Upper lobe of left lung (tissue), 6 donors: ENCODE data around the gene SAMMSON. TPM values are rescaled to one million over a fixed set of nuclear protein-coding genes. Genes with fewer than 3 reads are reported as not detected.

Source experiments
- ATAC-seq, 2 donors: fragments of 200-7000 bp; cut with Tn5 transposase; one replicate each; pipeline ENCODE4 v1.9.1; 2022; ENCODE audit warnings: mild to moderate bottlenecking in 2 of 2, moderate library complexity in 2 of 2; ENCODE audit not compliant: low FRiP score in 2 of 2
- DNase-seq, 2 donors: peaks; one replicate each; pipeline ENCODE4 v3.0.0-alpha.2; 2019 to 2020
- H3K27ac ChIP-seq, 4 donors: fragments of 200-600 bp; sonication (generic); one replicate each; pipeline ENCODE4 v1.5.1; 2016 to 2019
- H3K27me3 ChIP-seq, 4 donors: fragments of 200-600 bp; sonication (generic); one replicate each; pipeline ENCODE4 v1.5.1; 2017 to 2019
- H3K36me3 ChIP-seq, 4 donors: fragments of 200-600 bp; sonication (generic); one replicate each; pipeline ENCODE4 v1.5.1; 2016 to 2019
- H3K4me1 ChIP-seq, 4 donors: fragments of 200-600 bp; sonication (generic); one replicate each; pipeline ENCODE4 v1.5.1; 2018 to 2019
- H3K4me3 ChIP-seq, 4 donors: fragments of 200-600 bp; sonication (generic); one replicate each; pipeline ENCODE4 v1.5.1; 2017 to 2019; ENCODE audit warnings: mild to moderate bottlenecking in 2 of 4, moderate library complexity in 1 of 4
- H3K9me3 ChIP-seq, 4 donors: fragments of 200-600 bp; sonication (generic); one replicate each; pipeline ENCODE4 v1.5.1; 2018 to 2019
- EP300 ChIP-seq, 4 donors: sonication (generic); formaldehyde crosslinking; IDR thresholded peaks; one replicate each; pipeline ENCODE4 v1.5.1; 2017; ENCODE audit warnings: antibody characterized with exemption in 4 of 4, control low read depth in 2 of 4
- POLR2A ChIP-seq, 4 donors: fragments of 450-650 bp; IDR thresholded peaks; one replicate each; pipeline ENCODE4 v1.5.1; 2016 to 2017; ENCODE audit warnings: antibody characterized with exemption in 4 of 4, mild to moderate bottlenecking in 2 of 4
- POLR2AphosphoS5 ChIP-seq, 2 donors: sonication (generic); formaldehyde crosslinking; IDR thresholded peaks; one replicate each; pipeline ENCODE4 v1.5.1; 2017; ENCODE audit warnings: antibody characterized with exemption in 2 of 2
- WGBS, 2 donors: methylation state at CpG; one replicate each; pipeline ENCODE4 v1.1.5; 2017 to 2018; 5-methylcytosine and 5-hydroxymethylcytosine counted together
- total RNA-seq, 6 donors: library from RNA; depleted of rRNA in 4 of 6; stranded (reverse); fragments of >200 nt in 4 of 6; gene quantifications; one replicate each; pipeline versions ENCODE4 v1.1.0 to v1.2.1, GENCODE V29; 2016 to 2021
- TF ChIP-seq, protein P1 (sequence below), 6 experiments: fragments of 450-650 bp in 4 of 6; fragments of 200-600 bp in 2 of 6; sonication (generic) in 2 of 6; IDR thresholded peaks; one replicate each; pipeline ENCODE4 v1.5.1; 2016 to 2019; ENCODE audit warnings: antibody characterized with exemption in 6 of 6
- donor health status: DM: no; HTN: no; CAD: no; lungs with moderate emphysema.
- donor health status: DM: no; HTN: yes; CAD: no; lungs with severe emphysema.

The SAMMSON gene
- total RNA-seq, 6 donors from 2014 or later = 0.30 TPM; not detected in 5

- ATAC-seq = no peak
- no peaks in the 10 kb centered on the region for H3K9me3 ChIP-seq
- no peaks in the 10 kb centered on the region for H3K36me3 ChIP-seq
- no peaks in the 10 kb centered on the region for H3K27me3 ChIP-seq
- no peak overlapping the region for H3K27ac ChIP-seq
- DNase-seq = no peak
- peaks cover 0 to 4% (median 0%) of the 10 kb centered on the region in 4 donors for H3K4me1 ChIP-seq
- no peak overlapping the region for H3K4me3 ChIP-seq
- TF ChIP-seq POLR2AphosphoS5 (IDR thresholded peaks at IDR 0.05) = no peak
- no peak for TF ChIP-seq EP300 (IDR thresholded peaks at IDR 0.05)
Observed at GRCh38 chr3:70003119-70003518, 3.6 kb downstream of the SAMMSON start.

DNA sequence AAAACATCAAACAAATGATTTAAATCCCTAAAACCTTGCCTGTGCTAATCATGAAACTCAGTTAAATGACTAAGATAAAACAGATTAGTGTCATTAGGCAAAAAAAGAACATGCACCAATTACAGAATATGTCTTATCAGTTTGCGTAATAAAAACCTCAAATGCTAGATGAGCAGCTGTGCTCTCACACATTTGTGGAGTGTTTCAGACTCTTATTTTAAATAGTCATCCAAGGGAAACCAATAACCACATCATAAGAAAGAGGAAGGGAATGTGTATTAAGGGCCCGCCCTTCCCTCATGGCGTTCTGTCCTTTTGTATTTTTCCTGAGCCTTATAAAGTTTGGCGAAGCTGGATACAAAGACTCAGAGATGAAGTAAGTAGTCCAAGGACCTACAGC lies 6.6 kb downstream of the SAMMSON start:
- H3K27me3 ChIP-seq = no peaks in the 10 kb centered on the region
- H3K27ac ChIP-seq = no peak overlapping the region
- ATAC-seq (no peak), DNase-seq (no peak)
- 66% methylated on average over 4 of the region's 4 CpGs for WGBS, 2 donors
- H3K9me3 ChIP-seq = no peaks in the 10 kb centered on the region
- H3K4me1 ChIP-seq = no peaks in the 10 kb centered on the region
- no peaks in the 10 kb centered on the region for H3K36me3 ChIP-seq
- H3K4me3 ChIP-seq = no peak overlapping the region
- TF ChIP-seq POLR2A (IDR thresholded peaks at IDR 0.05) (no peak), EP300 (IDR thresholded peaks at IDR 0.05) (no peak), POLR2AphosphoS5 (IDR thresholded peaks at IDR 0.05) (no peak)
- TF ChIP-seq, protein P1, sequence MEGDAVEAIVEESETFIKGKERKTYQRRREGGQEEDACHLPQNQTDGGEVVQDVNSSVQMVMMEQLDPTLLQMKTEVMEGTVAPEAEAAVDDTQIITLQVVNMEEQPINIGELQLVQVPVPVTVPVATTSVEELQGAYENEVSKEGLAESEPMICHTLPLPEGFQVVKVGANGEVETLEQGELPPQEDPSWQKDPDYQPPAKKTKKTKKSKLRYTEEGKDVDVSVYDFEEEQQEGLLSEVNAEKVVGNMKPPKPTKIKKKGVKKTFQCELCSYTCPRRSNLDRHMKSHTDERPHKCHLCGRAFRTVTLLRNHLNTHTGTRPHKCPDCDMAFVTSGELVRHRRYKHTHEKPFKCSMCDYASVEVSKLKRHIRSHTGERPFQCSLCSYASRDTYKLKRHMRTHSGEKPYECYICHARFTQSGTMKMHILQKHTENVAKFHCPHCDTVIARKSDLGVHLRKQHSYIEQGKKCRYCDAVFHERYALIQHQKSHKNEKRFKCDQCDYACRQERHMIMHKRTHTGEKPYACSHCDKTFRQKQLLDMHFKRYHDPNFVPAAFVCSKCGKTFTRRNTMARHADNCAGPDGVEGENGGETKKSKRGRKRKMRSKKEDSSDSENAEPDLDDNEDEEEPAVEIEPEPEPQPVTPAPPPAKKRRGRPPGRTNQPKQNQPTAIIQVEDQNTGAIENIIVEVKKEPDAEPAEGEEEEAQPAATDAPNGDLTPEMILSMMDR (IDR thresholded peaks at IDR 0.05) = no peak

DNA sequence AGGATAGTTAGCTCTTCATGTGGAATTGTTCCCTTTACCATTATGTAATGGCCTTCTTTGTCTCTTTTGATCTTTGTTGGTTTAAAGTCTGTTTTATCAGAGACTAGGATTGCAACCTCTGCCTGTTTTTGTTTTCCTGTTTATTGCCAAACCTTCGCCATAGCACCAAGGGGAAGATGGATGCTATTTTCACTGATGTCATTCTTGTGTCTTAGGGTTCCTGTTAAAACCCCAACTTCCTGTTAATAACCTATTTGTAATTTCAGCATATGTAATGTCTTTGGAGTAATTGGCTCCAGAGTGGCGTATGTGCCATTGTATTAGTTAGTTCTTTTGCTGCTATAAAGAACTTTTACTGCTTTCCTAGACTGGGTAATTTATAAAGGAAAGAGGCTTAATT lies 10.8 kb downstream of the SAMMSON start:
- TF ChIP-seq POLR2A (IDR thresholded peaks at IDR 0.05) (no peak), POLR2AphosphoS5 (IDR thresholded peaks at IDR 0.05) (no peak), EP300 (IDR thresholded peaks at IDR 0.05) (no peak)
- TF ChIP-seq, protein P1 (IDR thresholded peaks at IDR 0.05) = no peak
- Histone ChIP-seq H3K4me1 (no peaks in the 10 kb centered on the region), H3K4me3 (no peak overlapping the region), H3K9me3 (no peaks in the 10 kb centered on the region), H3K36me3 (no peaks in the 10 kb centered on the region), H3K27me3 (no peaks in the 10 kb centered on the region), H3K27ac (no peak overlapping the region)
- ATAC-seq = no peak
- DNase-seq = no peak
- 63 to 65% methylated on average over 2 of the region's 2 CpGs for WGBS, 2 donors

DNA sequence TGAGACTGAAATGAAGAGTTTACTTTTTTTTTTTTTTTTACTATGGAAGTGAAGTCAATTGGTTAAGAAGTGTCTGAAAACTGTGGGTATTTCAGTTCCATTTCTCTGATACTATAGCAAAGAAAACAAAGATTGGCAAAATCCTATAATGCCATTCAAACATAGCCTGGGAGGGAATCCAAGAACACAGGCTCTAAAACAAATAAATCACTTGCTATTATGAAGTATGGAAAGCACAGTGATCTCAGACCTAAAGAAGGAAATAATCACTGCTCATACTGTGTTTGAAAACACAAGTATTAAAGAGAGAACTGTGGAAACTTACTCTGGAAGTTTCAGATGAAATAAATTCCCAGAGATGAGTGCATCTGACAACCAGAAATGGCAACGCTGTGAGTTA lies 12.0 kb downstream of the SAMMSON start:
- no peak for TF ChIP-seq EP300 (IDR thresholded peaks at IDR 0.05)
- no peak for TF ChIP-seq POLR2AphosphoS5 (IDR thresholded peaks at IDR 0.05)
- no peak for TF ChIP-seq POLR2A (IDR thresholded peaks at IDR 0.05)
- TF ChIP-seq, protein P1 (IDR thresholded peaks at IDR 0.05) = no peak
- Histone ChIP-seq H3K4me3 (no peak overlapping the region), H3K36me3 (no peaks in the 10 kb centered on the region), H3K27ac (no peak overlapping the region), H3K9me3 (no peaks in the 10 kb centered on the region), H3K27me3 (no peaks in the 10 kb centered on the region), H3K4me1 (no peaks in the 10 kb centered on the region)
- WGBS, 2 donors = 56 to 59% methylated on average over 1 of the region's 1 CpG
- ATAC-seq (no peak), DNase-seq (no peak)

DNA sequence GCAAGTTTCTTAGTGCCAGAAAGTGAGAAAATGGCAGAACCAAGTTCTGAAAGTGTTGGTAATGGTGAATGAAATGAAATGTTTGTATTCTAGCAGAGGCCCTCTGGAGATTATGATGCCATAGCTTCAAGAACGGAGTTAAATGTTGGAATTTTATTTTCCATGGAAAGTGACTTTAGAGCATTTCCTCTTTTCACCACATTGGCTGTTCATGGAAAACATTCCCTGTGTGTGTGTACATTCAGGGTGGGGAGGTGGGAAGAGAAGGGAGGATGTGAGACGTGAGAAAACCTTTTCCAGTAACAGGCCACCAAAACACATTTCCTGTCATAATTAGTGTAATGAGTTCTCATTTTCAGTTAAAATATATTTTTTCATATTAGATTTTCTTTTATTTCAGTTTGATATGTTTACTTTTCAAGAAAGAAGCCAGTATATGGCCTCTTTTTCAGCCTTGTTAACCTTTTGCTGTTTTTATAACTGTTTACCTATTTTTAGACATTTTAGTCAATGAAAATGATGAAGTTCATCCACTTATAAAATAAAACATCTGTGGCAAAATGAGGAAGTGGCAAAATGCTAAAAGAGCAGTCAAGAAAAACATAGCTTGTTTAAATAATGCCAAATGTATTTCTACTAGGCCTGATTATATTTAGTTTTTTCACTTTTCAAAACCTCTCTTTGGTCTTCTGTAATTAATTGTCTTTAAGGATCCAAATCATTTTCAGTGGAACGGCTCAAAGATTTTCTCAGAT lies 21.6 kb downstream of the SAMMSON start:
- TF ChIP-seq, protein P1 (IDR thresholded peaks at IDR 0.05) = no peak
- no peak for TF ChIP-seq EP300 (IDR thresholded peaks at IDR 0.05)
- Histone ChIP-seq H3K36me3 (no peaks in the 10 kb centered on the region), H3K4me3 (no peak overlapping the region), H3K27me3 (no peaks in the 10 kb centered on the region), H3K27ac (no peak overlapping the region), H3K4me1 (no peaks in the 10 kb centered on the region), H3K9me3 (no peaks in the 10 kb centered on the region)
- ATAC-seq (no peak), DNase-seq (no peak)
- 49 to 56% methylated on average over 3 of the region's 3 CpGs for WGBS, 2 donors
